Sigmoid colon (tissue), 7 donors: Measurements from ENCODE around the gene ITPRIP. TPM values are rescaled to one million over a fixed set of nuclear protein-coding genes. Genes with fewer than 3 reads are reported as not detected.
A peak's percentile ranks its signal among the peaks of the same experiment; 100 is the strongest.

Experiments
- DNase-seq: peaks from one replicate; pipeline ENCODE4 v3.0.0-alpha.2; 2019
- H3K27ac ChIP-seq, 4 donors: fragments of 200-600 bp; sonication (generic); one replicate each; pipeline ENCODE4 v1.5.1; 2016 to 2019; ENCODE audit warnings: mild to moderate bottlenecking in 1 of 4
- H3K27me3 ChIP-seq, 3 donors: fragments of 200-600 bp; sonication (generic); one replicate each; pipeline ENCODE4 v1.5.1; 2019; ENCODE audit warnings: mild to moderate bottlenecking in 1 of 3
- H3K36me3 ChIP-seq, 4 donors: fragments of 200-600 bp; sonication (generic); one replicate each; pipeline ENCODE4 v1.5.1; 2016 to 2019
- H3K4me1 ChIP-seq, 4 donors: fragments of 200-600 bp; sonication (generic); one replicate each; pipeline ENCODE4 v1.5.1; 2017 to 2019
- H3K4me3 ChIP-seq, 4 donors: fragments of 200-600 bp; sonication (generic); one replicate each; pipeline ENCODE4 v1.5.1; 2017 to 2019; ENCODE audit warnings: mild to moderate bottlenecking in 2 of 4, moderate library complexity in 1 of 4
- H3K9me3 ChIP-seq, 4 donors: fragments of 200-600 bp in 3 of 4; sonication (generic) in 3 of 4; one replicate each; pipeline versions ENCODE4 v1.5.1 to v1.6.1; 2013 to 2019
- CTCF ChIP-seq, 4 experiments: fragments of 450-650 bp in 3 of 4; fragments of 200-600 bp in 1 of 4; IDR thresholded peaks; one replicate each; pipeline ENCODE4 v1.5.1; 2016 to 2019; ENCODE audit warnings: antibody characterized with exemption in 4 of 4, mild to moderate bottlenecking in 3 of 4, moderate library complexity in 2 of 4
- EP300 ChIP-seq, 4 donors: sonication (generic); formaldehyde crosslinking; IDR thresholded peaks; one replicate each; pipeline ENCODE4 v1.6.1; 2017; ENCODE audit warnings: antibody characterized with exemption in 4 of 4
- POLR2A ChIP-seq, 2 donors: fragments of 450-650 bp; IDR thresholded peaks; one replicate each; pipeline ENCODE4 v1.6.1; 2016; ENCODE audit warnings: antibody characterized with exemption in 2 of 2, mild to moderate bottlenecking in 2 of 2, moderate library complexity in 2 of 2
- POLR2AphosphoS5 ChIP-seq, 4 donors: sonication (generic); formaldehyde crosslinking; IDR thresholded peaks; one replicate each; pipeline ENCODE4 v1.6.1; 2017; ENCODE audit warnings: antibody characterized with exemption in 4 of 4
- WGBS, 2 donors: extraction: QIAGEN DNeasy Blood & Tissue Kit; methylation state at CpG; one replicate each; pipeline ENCODE4 v1.1.7; 2013; 5-methylcytosine and 5-hydroxymethylcytosine counted together
- intact Hi-C: fragments of 100-400 bp; cut with DNase I; formaldehyde crosslinking; loops from one replicate; pipeline ENCODE4 v1.15.1; 2023
- polyA plus RNA-seq, 3 donors: library from polyadenylated mRNA; stranded (reverse); fragments of 200-250 nt; gene quantifications; one replicate each; pipeline ENCODE4 v1.2.3, GENCODE V29; 2013
- total RNA-seq, 4 donors: library from RNA; depleted of rRNA; stranded (reverse); fragments of >200 nt; gene quantifications; one replicate each; pipeline ENCODE4 v1.1.0, GENCODE V29; 2016
- donor health status: healthy with polysubstance abuse.
- donor health status: Bipolar disorder and iron deficiency.
- donor health status: healthy.

Gene ITPRIP
- total and polyA plus RNA-seq, 7 donors, result 1.2 to 22.4 (median 11.4) TPM

GRCh38 chr10:104276192-104276591 is 62.1 kb downstream of the ITPRIP start:
- intact Hi-C loops, result no loop called here

GRCh38 chr10:104274762-104275721 is 63.2 kb downstream of the ITPRIP start:
- Histone ChIP-seq H3K4me3 (peak overlapping the region in 2 of 4 donors; percentile 9 to 25), H3K27ac (no peak overlapping the region), H3K36me3 (no peaks in the 10 kb centered on the region), H3K27me3 (peaks cover 0 to 15% (median 8%) of the 10 kb centered on the region in 3 donors), H3K9me3 (no peaks in the 10 kb centered on the region), H3K4me1 (peaks cover 0 to 7% (median 2%) of the 10 kb centered on the region in 4 donors)
- intact Hi-C loops, result no loop called here
- WGBS, 2 donors, result 6 to 17% methylated on average over 42 of the region's 42 CpGs
- TF ChIP-seq POLR2A (IDR thresholded peaks at IDR 0.05) (no peak), CTCF (IDR thresholded peaks at IDR 0.05) (peak in 3 of 4 experiments; percentile 48 to 64 (median 51))
- DNase-seq, result no peak

More at GRCh38 chr10:104276192-104276591, 62.1 kb downstream of the ITPRIP start:
- Histone ChIP-seq H3K27me3 (peaks cover 0 to 15% (median 8%) of the 10 kb centered on the region in 3 donors), H3K36me3 (no peaks in the 10 kb centered on the region), H3K9me3 (no peaks in the 10 kb centered on the region), H3K4me1 (peaks cover 0 to 7% (median 2%) of the 10 kb centered on the region in 4 donors), H3K4me3 (no peak overlapping the region), H3K27ac (no peak overlapping the region)
- TF ChIP-seq POLR2A (IDR thresholded peaks at IDR 0.05) (no peak), CTCF (IDR thresholded peaks at IDR 0.05) (no peak), POLR2AphosphoS5 (IDR thresholded peaks at IDR 0.05) (no peak), EP300 (IDR thresholded peaks at IDR 0.05) (no peak)
- no peak for DNase-seq
- WGBS, 2 donors, result 84 to 95% methylated on average over 1 of the region's 1 CpG

- Histone ChIP-seq H3K4me1 (peaks cover 0 to 13% (median 7%) of the 10 kb centered on the region in 4 donors), H3K9me3 (no peaks in the 10 kb centered on the region), H3K4me3 (no peak overlapping the region), H3K27ac (no peak overlapping the region), H3K27me3 (peaks cover 0 to 15% (median 8%) of the 10 kb centered on the region in 3 donors), H3K36me3 (no peaks in the 10 kb centered on the region)
- TF ChIP-seq POLR2AphosphoS5 (IDR thresholded peaks at IDR 0.05) (no peak), CTCF (IDR thresholded peaks at IDR 0.05) (no peak), POLR2A (IDR thresholded peaks at IDR 0.05) (no peak)
- 62 to 84% methylated on average over 4 of the region's 4 CpGs for WGBS, 2 donors
- intact Hi-C loops, result no loop called here
- DNase-seq, result no peak
Measured at GRCh38 chr10:104273899-104274575, 64.2 kb downstream of the ITPRIP start.

- no peaks in the 10 kb centered on the region for H3K36me3 ChIP-seq
- WGBS, 2 donors, result 78 to 88% methylated on average over 1 of the region's 1 CpG
- no peak for TF ChIP-seq POLR2A (IDR thresholded peaks at IDR 0.05)
- no peak for TF ChIP-seq EP300 (IDR thresholded peaks at IDR 0.05)
- no peak for TF ChIP-seq CTCF (IDR thresholded peaks at IDR 0.05)
- TF ChIP-seq POLR2AphosphoS5 (IDR thresholded peaks at IDR 0.05), result no peak
- no peak overlapping the region for H3K27ac ChIP-seq
- DNase-seq, result no peak
- no peak overlapping the region for H3K4me3 ChIP-seq
- intact Hi-C loops, result no loop called here
- no peaks in the 10 kb centered on the region for H3K9me3 ChIP-seq
- H3K4me1 ChIP-seq, result peaks cover 0 to 14% (median 8%) of the 10 kb centered on the region in 4 donors
- peaks cover 0 to 15% (median 8%) of the 10 kb centered on the region in 3 donors for H3K27me3 ChIP-seq
Measured at GRCh38 chr10:104273286-104273685, 65.0 kb downstream of the ITPRIP start.
